ENCODE measurements around the gene CCDC33. TPM values are rescaled to one million over a fixed set of nuclear protein-coding genes. Genes with fewer than 3 reads are reported as not detected.
"Not testable (repeated sequence)": the region's sequence is repeated elsewhere in the genome, so short reads cannot be mapped to it uniquely, and the experiment has no call there.

Gene CCDC33
- total and polyA plus RNA-seq, 4 donors, result 0.99 to 7.4 (median 2.6) TPM

DNA sequence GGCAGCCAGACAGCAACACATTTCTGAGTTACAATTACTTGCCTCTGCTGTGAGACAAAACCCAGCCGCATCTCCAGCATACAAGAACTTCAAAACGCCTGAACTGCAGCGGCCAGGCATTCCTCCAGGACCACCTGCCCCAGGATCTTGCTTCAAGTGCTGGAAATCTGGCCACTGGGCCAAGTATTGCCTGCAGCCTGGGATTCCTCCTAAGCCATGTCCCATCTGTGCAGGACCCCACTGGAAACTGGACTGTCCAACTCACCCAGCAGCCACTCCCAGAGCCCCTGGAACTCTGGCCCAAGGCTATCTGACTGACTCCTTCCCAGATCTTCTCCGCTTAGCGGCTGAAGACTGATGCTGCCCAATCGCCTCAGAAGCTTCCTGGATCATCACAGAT is 119.9 kb downstream of the CCDC33 start:
- WGBS (ENCODE audit: insufficient coverage), result 72% methylated on average over 6 of the region's 6 CpGs
- not testable (repeated sequence) for H3K27me3 ChIP-seq (ENCODE audit: control insufficient read depth, insufficient read depth, low read length); H3K4me1 ChIP-seq (ENCODE audit: control insufficient read depth, insufficient read depth, low read length); DNase-seq (ENCODE audit: low read depth in 4 of 6, low spot score in 6 of 6); H3K4me3 ChIP-seq (ENCODE audit: low read depth, low read length); H3K27ac ChIP-seq (ENCODE audit: low read depth, low read length); H3K9me3 ChIP-seq (ENCODE audit: control insufficient read depth, insufficient read depth, low read length); H3K36me3 ChIP-seq (ENCODE audit: control insufficient read depth, insufficient read depth, low read length)

DNA sequence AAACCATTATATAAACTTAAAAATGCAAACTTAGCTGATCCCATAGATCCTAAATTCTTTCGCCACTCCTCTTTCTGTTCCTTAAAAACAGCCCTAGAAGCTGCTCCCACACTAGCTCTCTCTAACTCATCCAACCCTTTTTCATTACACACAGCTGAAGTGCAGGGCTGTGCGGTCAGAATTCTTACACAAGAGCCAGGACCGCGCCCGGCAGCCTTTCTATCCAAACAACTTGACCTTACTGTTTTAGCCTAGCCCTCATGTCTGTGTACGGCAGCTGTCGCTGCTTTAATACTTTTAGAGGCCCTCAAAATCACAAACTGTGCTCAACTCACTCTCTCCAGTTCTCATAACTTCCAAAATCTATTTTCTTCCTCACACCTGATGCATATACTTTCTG is 121.4 kb downstream of the CCDC33 start:
- H3K36me3 ChIP-seq (ENCODE audit: control insufficient read depth, insufficient read depth, low read length); H3K4me1 ChIP-seq (ENCODE audit: control insufficient read depth, insufficient read depth, low read length); DNase-seq (ENCODE audit: low read depth in 4 of 6, low spot score in 6 of 6); H3K27ac ChIP-seq (ENCODE audit: low read depth, low read length); H3K27me3 ChIP-seq (ENCODE audit: control insufficient read depth, insufficient read depth, low read length); H3K9me3 ChIP-seq (ENCODE audit: control insufficient read depth, insufficient read depth, low read length); H3K4me3 ChIP-seq (ENCODE audit: low read depth, low read length): not testable (repeated sequence)
- 85% methylated on average over 7 of the region's 7 CpGs for WGBS (ENCODE audit: insufficient coverage)

DNA sequence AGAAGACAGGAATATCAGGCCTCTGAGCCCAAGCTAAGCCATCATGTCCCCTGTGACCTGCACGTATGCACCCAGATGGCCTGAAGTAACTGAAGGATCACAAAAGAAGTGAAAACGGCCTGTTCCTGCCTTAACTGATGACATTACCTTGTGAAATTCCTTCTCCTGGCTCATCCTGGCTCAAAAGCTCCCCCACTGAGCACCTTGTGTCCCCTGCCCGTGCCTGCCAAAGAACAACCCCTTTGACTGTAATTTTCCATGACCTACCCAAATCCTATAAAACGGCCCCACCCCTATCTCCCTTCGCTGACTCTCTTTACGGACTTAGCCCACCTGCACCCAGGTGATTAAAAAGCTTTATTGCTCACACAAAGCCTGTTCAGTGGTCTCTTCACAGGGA is 123.2 kb downstream of the CCDC33 start:
- not testable (repeated sequence) for H3K27me3 ChIP-seq (ENCODE audit: control insufficient read depth, insufficient read depth, low read length); H3K36me3 ChIP-seq (ENCODE audit: control insufficient read depth, insufficient read depth, low read length); H3K27ac ChIP-seq (ENCODE audit: low read depth, low read length); H3K9me3 ChIP-seq (ENCODE audit: control insufficient read depth, insufficient read depth, low read length); H3K4me1 ChIP-seq (ENCODE audit: control insufficient read depth, insufficient read depth, low read length); DNase-seq (ENCODE audit: low read depth in 4 of 6, low spot score in 6 of 6); H3K4me3 ChIP-seq (ENCODE audit: low read depth, low read length)
- WGBS (ENCODE audit: insufficient coverage), result 44% methylated on average over 6 of the region's 6 CpGs

DNA sequence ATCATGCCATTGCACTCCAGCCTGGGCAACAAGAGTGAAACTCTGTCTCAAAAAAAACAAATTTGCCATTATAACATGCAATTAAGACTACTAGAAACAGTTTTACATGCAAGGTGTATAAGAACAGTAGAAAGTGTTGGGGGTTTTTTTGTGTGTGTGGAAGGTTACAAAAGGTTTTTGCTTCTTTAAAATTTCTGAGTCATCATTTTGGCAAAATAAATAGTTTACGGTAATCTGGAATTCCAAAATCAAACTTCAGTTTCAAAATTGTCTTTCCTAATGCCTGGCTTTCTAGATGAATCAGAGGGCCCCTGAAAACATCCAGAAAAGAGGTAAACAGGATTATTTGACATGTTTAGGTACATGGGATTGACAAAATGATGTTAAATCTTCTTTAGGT is 124.7 kb downstream of the CCDC33 start:
- H3K4me3 ChIP-seq (ENCODE audit: low read depth, low read length); H3K27ac ChIP-seq (ENCODE audit: low read depth, low read length); DNase-seq (ENCODE audit: low read depth in 4 of 6, low spot score in 6 of 6); H3K9me3 ChIP-seq (ENCODE audit: control insufficient read depth, insufficient read depth, low read length); H3K36me3 ChIP-seq (ENCODE audit: control insufficient read depth, insufficient read depth, low read length); H3K4me1 ChIP-seq (ENCODE audit: control insufficient read depth, insufficient read depth, low read length): not testable (repeated sequence)
- H3K27me3 ChIP-seq (ENCODE audit: control insufficient read depth, insufficient read depth, low read length), result peaks cover 16% of the 10 kb centered on the region
- WGBS (ENCODE audit: insufficient coverage), result no CpG with 5 or more reads among the region's 1 CpG

DNA sequence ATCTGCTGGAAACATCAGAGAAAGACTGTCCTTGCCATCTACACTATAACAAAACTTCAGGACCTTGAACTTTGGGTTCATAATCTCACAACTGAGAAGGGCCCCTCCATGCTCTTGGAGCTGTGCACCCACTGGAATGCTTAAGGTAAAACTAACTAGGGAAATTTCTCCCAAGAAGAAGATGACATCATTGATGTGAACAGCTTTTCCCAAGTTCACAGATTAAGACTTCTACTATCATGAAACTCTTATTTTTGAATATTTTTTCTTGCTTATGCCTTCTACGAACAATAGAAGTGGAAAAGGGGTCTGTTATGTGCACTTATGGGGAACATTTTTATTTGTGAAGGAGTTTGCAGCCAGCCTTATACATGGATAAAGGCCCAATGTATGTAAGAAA is 126.4 kb downstream of the CCDC33 start:
- WGBS (ENCODE audit: insufficient coverage), result no CpG with 5 or more reads among the region's 1 CpG
- H3K9me3 ChIP-seq (ENCODE audit: control insufficient read depth, insufficient read depth, low read length), result no peaks in the 10 kb centered on the region
- no peak overlapping the region for H3K4me3 ChIP-seq (ENCODE audit: low read depth, low read length)
- no peak overlapping the region for H3K27ac ChIP-seq (ENCODE audit: low read depth, low read length)
- H3K36me3 ChIP-seq (ENCODE audit: control insufficient read depth, insufficient read depth, low read length), result no peaks in the 10 kb centered on the region
- peaks cover 11% of the 10 kb centered on the region for H3K4me1 ChIP-seq (ENCODE audit: control insufficient read depth, insufficient read depth, low read length)
- no peak for DNase-seq (ENCODE audit: low read depth in 4 of 6, low spot score in 6 of 6)
- H3K27me3 ChIP-seq (ENCODE audit: control insufficient read depth, insufficient read depth, low read length), result peaks cover 30% of the 10 kb centered on the region

DNA sequence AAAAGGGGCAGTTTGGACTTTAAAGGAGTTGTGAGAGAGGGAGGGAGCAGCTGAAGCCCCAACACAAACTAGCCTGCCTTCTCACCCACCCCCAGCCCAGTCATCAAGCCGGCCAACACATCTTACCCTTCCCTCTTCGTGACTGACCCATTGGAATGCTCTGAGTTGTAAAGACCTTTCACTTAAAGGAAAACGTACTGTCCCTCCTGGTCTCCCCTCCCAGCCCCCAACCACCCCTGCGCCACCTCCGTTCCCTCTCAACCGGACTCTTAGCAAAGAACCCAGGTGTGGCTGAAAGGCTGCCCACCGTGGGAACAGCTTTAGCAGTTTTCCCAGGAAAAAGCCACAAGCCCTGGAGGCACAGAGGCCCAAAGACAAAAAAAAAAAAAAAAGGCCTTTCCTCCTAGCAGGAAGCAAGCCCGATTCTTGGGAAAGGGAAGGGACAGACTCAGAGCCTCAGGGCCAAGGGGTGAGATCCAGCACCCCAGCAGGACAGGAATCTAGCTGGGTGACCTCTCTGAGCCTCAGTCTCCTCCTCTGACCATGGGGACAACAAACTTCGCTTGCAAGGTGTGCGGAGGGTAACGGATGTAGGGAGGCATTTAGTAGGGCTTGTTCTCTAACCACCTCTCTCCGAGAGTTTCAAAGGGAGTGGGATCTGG is 128.9 kb downstream of the CCDC33 start:
- DNase-seq (ENCODE audit: low read depth in 4 of 6, low spot score in 6 of 6), result no peak
- Histone ChIP-seq H3K36me3 (ENCODE audit: control insufficient read depth, insufficient read depth, low read length) (no peaks in the 10 kb centered on the region), H3K4me3 (ENCODE audit: low read depth, low read length) (peak overlapping the region; percentile 47), H3K4me1 (ENCODE audit: control insufficient read depth, insufficient read depth, low read length) (peaks cover 11% of the 10 kb centered on the region), H3K27ac (ENCODE audit: low read depth, low read length) (no peak overlapping the region), H3K27me3 (ENCODE audit: control insufficient read depth, insufficient read depth, low read length) (peaks cover 33% of the 10 kb centered on the region), H3K9me3 (ENCODE audit: control insufficient read depth, insufficient read depth, low read length) (no peaks in the 10 kb centered on the region)
- WGBS (ENCODE audit: insufficient coverage), result 79% methylated on average over 6 of the region's 12 CpGs

DNA sequence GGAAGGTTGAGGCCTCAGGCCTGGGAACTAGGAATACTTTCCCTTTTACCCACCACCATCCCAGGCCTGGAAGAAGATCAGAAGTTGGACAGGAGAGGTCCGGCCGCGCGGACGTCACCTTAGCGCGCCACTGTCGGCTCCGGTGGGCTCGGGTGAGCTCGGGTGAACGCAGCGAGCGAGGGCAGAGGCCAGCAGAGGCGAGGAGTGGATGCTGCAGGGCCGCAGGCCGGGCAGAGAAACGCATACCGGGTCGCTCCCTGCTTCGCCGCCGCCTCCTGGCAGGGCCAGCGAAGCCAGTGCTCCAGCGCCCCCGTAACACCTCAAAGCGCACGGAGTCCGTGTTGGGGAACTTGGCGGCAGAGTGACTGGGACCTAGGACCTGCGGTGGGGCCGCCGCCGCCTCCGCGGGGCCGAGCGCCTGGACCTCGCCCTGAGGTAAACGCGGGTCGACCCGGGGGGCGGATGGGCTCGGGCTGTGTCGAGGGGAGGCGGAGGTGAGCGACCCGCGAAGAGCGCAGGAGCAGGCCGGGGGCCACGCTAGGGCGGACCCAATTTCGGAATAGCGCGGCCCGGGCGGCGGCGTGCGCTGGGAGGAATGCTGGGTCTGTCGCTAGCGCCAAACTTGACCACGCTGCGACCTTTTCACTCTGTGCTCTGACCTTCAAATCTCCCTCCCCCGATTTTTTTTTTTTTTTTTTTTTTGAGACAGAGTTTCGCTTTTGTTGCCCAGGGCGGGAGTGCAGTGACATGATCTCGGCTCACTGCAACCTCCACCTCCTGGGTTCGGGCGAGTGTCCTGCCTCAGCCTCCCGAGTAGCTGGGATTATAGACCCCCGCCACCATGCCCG is 129.7 kb downstream of the CCDC33 start:
- H3K4me1 ChIP-seq (ENCODE audit: control insufficient read depth, insufficient read depth, low read length), result peaks cover 11% of the 10 kb centered on the region
- no peaks in the 10 kb centered on the region for H3K36me3 ChIP-seq (ENCODE audit: control insufficient read depth, insufficient read depth, low read length)
- H3K27ac ChIP-seq (ENCODE audit: low read depth, low read length), result no peak overlapping the region
- peak overlapping the region; percentile 47 for H3K4me3 ChIP-seq (ENCODE audit: low read depth, low read length)
- peak in 3 of 6 donors; percentile 9 to 50 (median 38) for DNase-seq (ENCODE audit: low read depth in 4 of 6, low spot score in 6 of 6)
- no peaks in the 10 kb centered on the region for H3K9me3 ChIP-seq (ENCODE audit: control insufficient read depth, insufficient read depth, low read length)
- 2% methylated on average over 68 of the region's 75 CpGs for WGBS (ENCODE audit: insufficient coverage)
- peaks cover 33% of the 10 kb centered on the region for H3K27me3 ChIP-seq (ENCODE audit: control insufficient read depth, insufficient read depth, low read length)

DNA sequence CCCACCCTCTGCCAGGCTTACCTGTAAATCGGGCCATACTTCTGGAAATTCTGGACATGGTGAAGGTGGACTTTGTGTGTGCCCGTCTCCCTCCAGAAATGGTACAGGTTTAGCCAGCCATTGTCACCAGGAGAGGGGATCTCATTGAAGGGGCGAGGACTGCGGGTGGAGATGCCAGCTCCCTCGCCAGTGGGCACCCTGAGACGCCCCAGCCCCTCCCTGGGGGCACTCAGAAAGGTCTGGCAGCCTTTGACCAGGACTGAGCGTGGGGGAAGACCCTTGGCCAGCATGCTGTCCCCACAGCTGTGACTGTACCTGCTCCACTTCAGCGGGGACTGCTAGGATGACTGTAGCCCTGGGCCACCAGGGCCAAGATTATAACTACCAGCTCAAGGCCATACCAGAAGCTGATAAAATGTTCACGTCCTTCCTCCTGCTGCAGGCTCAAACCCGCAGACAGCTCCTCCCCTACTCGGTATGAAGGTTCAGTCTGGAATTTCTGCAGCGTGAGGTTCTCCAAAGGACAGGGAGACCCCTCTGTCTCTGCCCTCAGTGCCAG is 131.2 kb downstream of the CCDC33 start, which contains the start of gene CYP11A1:
CYP11A1 (minus strand) TSS at position 351 of the 559 bp plus-strand sequence; CDS start at position 290, 61 bp downstream.
- DNase-seq (ENCODE audit: low read depth in 4 of 6, low spot score in 6 of 6), result no peak
- Histone ChIP-seq H3K27me3 (ENCODE audit: control insufficient read depth, insufficient read depth, low read length) (peaks cover 33% of the 10 kb centered on the region), H3K4me1 (ENCODE audit: control insufficient read depth, insufficient read depth, low read length) (peaks cover 11% of the 10 kb centered on the region), H3K36me3 (ENCODE audit: control insufficient read depth, insufficient read depth, low read length) (no peaks in the 10 kb centered on the region), H3K4me3 (ENCODE audit: low read depth, low read length) (no peak within 1 kb of the TSS), H3K27ac (ENCODE audit: low read depth, low read length) (no peak within 1 kb of the TSS), H3K9me3 (ENCODE audit: control insufficient read depth, insufficient read depth, low read length) (no peaks in the 10 kb centered on the region)
- WGBS (ENCODE audit: insufficient coverage), result 92% methylated on average over 12 of the region's 12 CpGs

DNA sequence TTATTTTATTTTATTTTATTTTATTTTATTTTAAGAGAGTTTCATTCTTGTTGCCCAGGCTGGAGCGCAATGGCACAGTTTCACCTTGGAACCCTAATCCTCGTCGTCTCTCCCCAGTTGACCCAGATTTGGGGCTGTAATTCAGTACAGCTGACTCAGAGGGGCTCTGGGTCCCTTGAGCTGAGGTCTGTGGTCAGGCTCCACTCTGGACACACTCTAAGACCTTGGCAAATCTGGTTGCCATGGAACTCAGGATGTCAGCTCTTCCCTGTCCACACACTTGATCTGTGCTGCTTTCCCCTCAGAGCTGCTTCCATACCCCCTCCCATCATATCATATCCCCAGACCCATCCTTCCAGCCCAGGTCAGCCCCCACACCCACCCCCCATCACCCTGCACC is 132.0 kb downstream of the CCDC33 start:
- no peak for DNase-seq (ENCODE audit: low read depth in 4 of 6, low spot score in 6 of 6)
- H3K27me3 ChIP-seq (ENCODE audit: control insufficient read depth, insufficient read depth, low read length), result peaks cover 33% of the 10 kb centered on the region
- no peaks in the 10 kb centered on the region for H3K36me3 ChIP-seq (ENCODE audit: control insufficient read depth, insufficient read depth, low read length)
- no peak overlapping the region for H3K27ac ChIP-seq (ENCODE audit: low read depth, low read length)
- no peak overlapping the region for H3K4me3 ChIP-seq (ENCODE audit: low read depth, low read length)
- H3K9me3 ChIP-seq (ENCODE audit: control insufficient read depth, insufficient read depth, low read length), result no peaks in the 10 kb centered on the region
- peaks cover 11% of the 10 kb centered on the region for H3K4me1 ChIP-seq (ENCODE audit: control insufficient read depth, insufficient read depth, low read length)
- WGBS (ENCODE audit: insufficient coverage), result 93% methylated on average over 3 of the region's 3 CpGs
